GM13976 (cell line): Measurements from ENCODE around the gene PRKAG2.
"Not testable (repeated sequence)": the region's sequence is repeated elsewhere in the genome, so short reads cannot be mapped to it uniquely, and the experiment has no call there.

Experiments used
- DNase-seq: peaks from one replicate; pipeline ENCODE4 v3.0.0; 2012; ENCODE audit warnings: low spot score
- in situ Hi-C: fragments of 300-500 bp; cut with MboI; formaldehyde crosslinking; loops from one replicate; pipeline ENCODE4 v1.12.0; 2022; ENCODE audit warnings: low sequenced_read_pairs, mixed read lengths, inconsistent platforms; ENCODE audit not compliant: unreplicated experiment
- TF ChIP-seq, protein P1 (sequence below): IDR thresholded peaks from 2 replicates; pipeline ENCODE4 v1.5.1; 2012; ENCODE audit warnings: borderline replicate concordance, mild to moderate bottlenecking; ENCODE audit not compliant: insufficient read depth; ENCODE audit errors: extremely low read depth, missing control alignments, control extremely low read depth

PRKAG2 gene

DNA sequence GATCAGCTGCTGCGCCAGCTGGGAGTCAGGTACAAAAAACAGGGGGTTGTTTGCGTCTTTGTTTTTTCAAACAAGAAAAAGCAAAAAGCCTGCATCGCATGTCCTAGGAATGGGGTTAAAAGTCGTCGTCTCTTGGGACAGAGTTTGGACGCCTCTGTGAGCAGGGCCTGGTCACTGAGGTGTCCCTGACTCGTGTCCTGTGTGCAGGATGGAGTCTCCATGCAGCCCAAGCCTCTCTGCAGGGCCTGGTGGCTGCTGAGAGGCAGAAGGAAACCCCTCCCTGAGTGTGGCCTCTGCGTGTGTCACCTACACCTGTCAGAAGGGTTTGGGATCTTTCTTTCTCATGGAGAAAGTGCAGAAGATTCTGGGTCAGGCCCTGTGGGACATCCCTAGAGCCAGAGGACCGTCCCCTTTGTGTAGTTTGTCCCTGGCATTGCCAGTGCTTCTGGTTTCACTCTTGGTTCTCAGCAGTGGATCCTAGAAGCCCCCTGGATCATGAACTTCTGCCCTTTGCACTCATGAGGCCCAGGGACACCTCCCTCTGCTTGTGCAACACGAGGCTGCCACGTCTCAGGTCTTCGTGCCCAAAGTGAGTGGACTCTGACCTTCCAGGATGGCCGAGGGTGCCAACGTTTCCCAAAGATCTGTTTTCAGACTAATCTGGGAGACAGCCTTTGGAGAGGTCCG, 75.0 kb downstream of the PRKAG2 start:
- in situ Hi-C loops, result no loop called here
- DNase-seq, result no peak
- TF ChIP-seq, protein P1, sequence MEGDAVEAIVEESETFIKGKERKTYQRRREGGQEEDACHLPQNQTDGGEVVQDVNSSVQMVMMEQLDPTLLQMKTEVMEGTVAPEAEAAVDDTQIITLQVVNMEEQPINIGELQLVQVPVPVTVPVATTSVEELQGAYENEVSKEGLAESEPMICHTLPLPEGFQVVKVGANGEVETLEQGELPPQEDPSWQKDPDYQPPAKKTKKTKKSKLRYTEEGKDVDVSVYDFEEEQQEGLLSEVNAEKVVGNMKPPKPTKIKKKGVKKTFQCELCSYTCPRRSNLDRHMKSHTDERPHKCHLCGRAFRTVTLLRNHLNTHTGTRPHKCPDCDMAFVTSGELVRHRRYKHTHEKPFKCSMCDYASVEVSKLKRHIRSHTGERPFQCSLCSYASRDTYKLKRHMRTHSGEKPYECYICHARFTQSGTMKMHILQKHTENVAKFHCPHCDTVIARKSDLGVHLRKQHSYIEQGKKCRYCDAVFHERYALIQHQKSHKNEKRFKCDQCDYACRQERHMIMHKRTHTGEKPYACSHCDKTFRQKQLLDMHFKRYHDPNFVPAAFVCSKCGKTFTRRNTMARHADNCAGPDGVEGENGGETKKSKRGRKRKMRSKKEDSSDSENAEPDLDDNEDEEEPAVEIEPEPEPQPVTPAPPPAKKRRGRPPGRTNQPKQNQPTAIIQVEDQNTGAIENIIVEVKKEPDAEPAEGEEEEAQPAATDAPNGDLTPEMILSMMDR, result no peak

GRCh38 chr7:151801291-151801690, 75.6 kb downstream of the PRKAG2 start:
- TF ChIP-seq, protein P1, result no peak
- DNase-seq, result no peak
- in situ Hi-C loops, result no loop called here

DNA sequence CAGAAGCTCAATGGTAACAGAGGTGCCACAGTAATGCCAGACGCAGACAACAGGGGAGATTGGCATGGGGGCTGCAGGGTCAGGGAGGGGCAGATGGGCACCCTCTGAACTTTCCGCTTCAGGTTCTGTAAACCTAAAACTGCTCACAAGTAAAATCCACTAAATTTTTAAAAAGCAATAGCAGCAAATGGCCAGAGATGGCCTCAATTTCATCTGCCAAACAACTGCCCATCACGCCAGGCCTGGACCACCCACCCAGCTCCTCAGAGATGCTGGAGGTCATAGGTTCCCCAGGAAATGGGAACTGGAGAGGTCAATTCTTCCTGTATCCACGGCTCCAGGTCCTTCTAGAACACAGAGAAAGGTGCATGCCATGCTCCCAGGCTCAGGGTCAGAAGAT, 76.1 kb downstream of the PRKAG2 start:
- in situ Hi-C loops, result no loop called here
- TF ChIP-seq, protein P1, result no peak
- DNase-seq, result no peak

GRCh38 chr7:151800391-151800790, 76.5 kb downstream of the PRKAG2 start:
- in situ Hi-C loops, result no loop called here
- no peak for DNase-seq
- TF ChIP-seq, protein P1, result no peak

- TF ChIP-seq, protein P1, result no peak
- no peak for DNase-seq
- in situ Hi-C loops, result no loop called here
These were observed 77.4 kb downstream of the PRKAG2 start for GRCh38 chr7:151799506-151799905.

GRCh38 chr7:151798851-151799448, 78.0 kb downstream of the PRKAG2 start:
- in situ Hi-C loops, result no loop called here
- TF ChIP-seq, protein P1, result no peak
- DNase-seq, result no peak

GRCh38 chr7:151797667-151798307, 79.1 kb downstream of the PRKAG2 start:
- DNase-seq, in situ Hi-C loops: not testable (repeated sequence)
